ENCODE results near the gene MTX3. TPM values are rescaled to one million over a fixed set of nuclear protein-coding genes. Genes with fewer than 3 reads are reported as not detected.
A peak's percentile ranks its signal among the peaks of the same experiment; 100 is the strongest.

Gene MTX3
- total RNA-seq, 1 donor from 2014 or later = 22.1 TPM

GRCh38 chr5:79971156-79971555, 19.9 kb downstream of the MTX3 start:
- DNase-seq (ENCODE audit: low read depth) (peak; percentile 66), FAIRE-seq (no peak)
- Histone ChIP-seq H3K27me3 (ENCODE audit: control insufficient read depth, insufficient read depth, low read length) (no peaks in the 10 kb centered on the region), H3K4me3 (ENCODE audit: low read depth, low read length) (no peak overlapping the region), H3K36me3 (ENCODE audit: control insufficient read depth, insufficient read depth, low read length) (no peaks in the 10 kb centered on the region)
- TF ChIP-seq, protein P1, sequence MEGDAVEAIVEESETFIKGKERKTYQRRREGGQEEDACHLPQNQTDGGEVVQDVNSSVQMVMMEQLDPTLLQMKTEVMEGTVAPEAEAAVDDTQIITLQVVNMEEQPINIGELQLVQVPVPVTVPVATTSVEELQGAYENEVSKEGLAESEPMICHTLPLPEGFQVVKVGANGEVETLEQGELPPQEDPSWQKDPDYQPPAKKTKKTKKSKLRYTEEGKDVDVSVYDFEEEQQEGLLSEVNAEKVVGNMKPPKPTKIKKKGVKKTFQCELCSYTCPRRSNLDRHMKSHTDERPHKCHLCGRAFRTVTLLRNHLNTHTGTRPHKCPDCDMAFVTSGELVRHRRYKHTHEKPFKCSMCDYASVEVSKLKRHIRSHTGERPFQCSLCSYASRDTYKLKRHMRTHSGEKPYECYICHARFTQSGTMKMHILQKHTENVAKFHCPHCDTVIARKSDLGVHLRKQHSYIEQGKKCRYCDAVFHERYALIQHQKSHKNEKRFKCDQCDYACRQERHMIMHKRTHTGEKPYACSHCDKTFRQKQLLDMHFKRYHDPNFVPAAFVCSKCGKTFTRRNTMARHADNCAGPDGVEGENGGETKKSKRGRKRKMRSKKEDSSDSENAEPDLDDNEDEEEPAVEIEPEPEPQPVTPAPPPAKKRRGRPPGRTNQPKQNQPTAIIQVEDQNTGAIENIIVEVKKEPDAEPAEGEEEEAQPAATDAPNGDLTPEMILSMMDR (IDR thresholded peaks at IDR 0.05; ENCODE audit: insufficient read depth, low read length, severe bottlenecking) = no peak

- TF ChIP-seq, protein P1 (IDR thresholded peaks at IDR 0.05; ENCODE audit: insufficient read depth, low read length, severe bottlenecking) = no peak
- no peaks in the 10 kb centered on the region for H3K27me3 ChIP-seq (ENCODE audit: control insufficient read depth, insufficient read depth, low read length)
- no peaks in the 10 kb centered on the region for H3K36me3 ChIP-seq (ENCODE audit: control insufficient read depth, insufficient read depth, low read length)
- no peak for DNase-seq (ENCODE audit: low read depth)
- no peak overlapping the region for H3K4me3 ChIP-seq (ENCODE audit: low read depth, low read length)
- FAIRE-seq = no peak
Measured at GRCh38 chr5:79966448-79966847, 24.6 kb downstream of the MTX3 start.

DNA sequence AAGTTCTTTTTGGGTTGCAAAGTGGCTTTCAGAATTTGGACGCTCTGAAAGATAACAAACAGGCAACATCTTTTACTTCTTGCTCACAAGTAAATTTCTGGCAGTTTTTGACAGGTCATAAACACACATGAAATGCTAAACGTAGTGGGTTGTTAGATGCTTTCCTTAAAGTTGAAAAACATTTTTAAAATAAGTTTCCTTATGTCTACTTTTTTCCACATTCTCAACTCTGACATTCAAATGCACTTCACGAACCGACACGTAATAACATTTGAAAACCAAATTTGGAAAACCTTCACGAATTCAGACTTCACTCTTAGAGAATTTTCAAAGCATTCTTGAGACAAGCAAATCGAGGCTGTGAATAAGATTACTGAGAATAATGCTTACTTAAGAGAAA, 26.9 kb downstream of the MTX3 start:
- no peaks in the 10 kb centered on the region for H3K27me3 ChIP-seq (ENCODE audit: control insufficient read depth, insufficient read depth, low read length)
- TF ChIP-seq, protein P1 (IDR thresholded peaks at IDR 0.05; ENCODE audit: insufficient read depth, low read length, severe bottlenecking) = no peak
- H3K36me3 ChIP-seq (ENCODE audit: control insufficient read depth, insufficient read depth, low read length) = no peaks in the 10 kb centered on the region
- H3K4me3 ChIP-seq (ENCODE audit: low read depth, low read length) = no peak overlapping the region
- no peak for DNase-seq (ENCODE audit: low read depth)
- no peak for FAIRE-seq

DNA sequence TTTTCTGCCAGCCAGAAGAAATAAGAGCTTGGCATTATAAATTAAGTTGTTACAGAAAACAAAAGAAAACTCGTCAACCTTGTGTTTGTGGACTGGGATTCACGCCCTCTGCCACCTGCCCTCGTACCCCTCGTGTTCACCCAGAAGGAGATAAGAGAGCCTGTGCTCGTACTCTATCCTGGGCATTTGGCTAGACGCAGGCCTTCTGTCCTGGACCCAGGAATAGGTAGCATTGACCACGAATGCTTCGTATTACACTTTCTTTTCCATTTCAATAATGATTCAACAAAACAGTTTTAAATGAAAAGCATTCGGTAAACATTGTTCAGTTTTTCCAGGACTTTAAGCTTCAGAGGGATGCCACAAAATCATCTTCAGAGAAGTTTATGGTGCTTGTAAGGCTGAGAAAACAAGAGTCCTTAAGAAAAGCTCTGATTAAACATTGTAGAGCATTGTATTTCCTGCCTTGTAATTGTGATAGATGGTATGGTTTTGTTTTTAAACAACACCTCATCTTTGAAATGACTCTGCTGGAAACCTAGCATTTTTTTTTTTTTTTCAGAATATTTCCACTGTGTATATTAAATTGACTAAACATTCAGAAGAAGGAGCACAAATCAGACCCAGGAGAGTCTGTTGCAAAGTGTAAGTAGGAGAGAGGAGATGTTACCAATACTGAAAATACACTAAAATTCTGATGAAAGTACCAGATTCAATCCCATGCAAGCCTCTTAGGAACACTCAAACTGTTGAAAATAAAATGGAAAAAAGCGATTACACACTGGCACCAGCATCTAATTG, 27.6 kb downstream of the MTX3 start:
- DNase-seq (ENCODE audit: low read depth) (no peak), FAIRE-seq (no peak)
- no peaks in the 10 kb centered on the region for H3K27me3 ChIP-seq (ENCODE audit: control insufficient read depth, insufficient read depth, low read length)
- H3K4me3 ChIP-seq (ENCODE audit: low read depth, low read length) = no peak overlapping the region
- TF ChIP-seq, protein P1 (IDR thresholded peaks at IDR 0.05; ENCODE audit: insufficient read depth, low read length, severe bottlenecking) = no peak
- no peaks in the 10 kb centered on the region for H3K36me3 ChIP-seq (ENCODE audit: control insufficient read depth, insufficient read depth, low read length)

- TF ChIP-seq, protein P1 (IDR thresholded peaks at IDR 0.05; ENCODE audit: insufficient read depth, low read length, severe bottlenecking) = no peak
- no peak overlapping the region for H3K4me3 ChIP-seq (ENCODE audit: low read depth, low read length)
- DNase-seq (ENCODE audit: low read depth) (peak; percentile 47), FAIRE-seq (no peak)
- no peaks in the 10 kb centered on the region for H3K27me3 ChIP-seq (ENCODE audit: control insufficient read depth, insufficient read depth, low read length)
- H3K36me3 ChIP-seq (ENCODE audit: control insufficient read depth, insufficient read depth, low read length) = no peaks in the 10 kb centered on the region
Measured at GRCh38 chr5:79962575-79963222, 28.4 kb downstream of the MTX3 start.

Measured in bronchial epithelial cell (primary cell).